Peyer's patch (tissue), 4 donors: ENCODE data around the gene PGS1. TPM values are rescaled to one million over a fixed set of nuclear protein-coding genes. Genes with fewer than 3 reads are reported as not detected.

Experiments used
- DNase-seq, 3 donors: peaks; one replicate each; pipeline ENCODE4 v3.0.0-alpha.2; 2017 to 2019
- H3K27ac ChIP-seq, 4 donors: fragments of 200-600 bp; sonication (generic); one replicate each; pipeline ENCODE4 v1.5.1; 2016 to 2019
- H3K27me3 ChIP-seq, 2 donors: fragments of 200-600 bp; sonication (generic); one replicate each; pipeline ENCODE4 v1.5.1; 2019
- H3K36me3 ChIP-seq, 3 donors: fragments of 200-600 bp; sonication (generic); one replicate each; pipeline ENCODE4 v1.5.1; 2016 to 2019
- H3K4me1 ChIP-seq, 4 donors: fragments of 200-600 bp; sonication (generic); one replicate each; pipeline ENCODE4 v1.5.1; 2016 to 2019
- H3K4me3 ChIP-seq, 4 donors: fragments of 200-600 bp; sonication (generic); 1 replicate in 3 of 4; 2 replicates in 1 of 4; pipeline ENCODE4 v1.5.1; 2016 to 2019; ENCODE audit warnings: mild to moderate bottlenecking in 1 of 4
- H3K9me3 ChIP-seq, 4 donors: fragments of 200-600 bp; sonication (generic); one replicate each; pipeline ENCODE4 v1.5.1; 2016 to 2019; ENCODE audit warnings: mild to moderate bottlenecking in 1 of 4
- POLR2A ChIP-seq, 2 donors: fragments of 450-650 bp; IDR thresholded peaks; one replicate each; pipeline ENCODE4 v1.5.1; 2017; ENCODE audit warnings: antibody characterized with exemption in 2 of 2, mild to moderate bottlenecking in 2 of 2, moderate library complexity in 2 of 2
- total RNA-seq, 4 donors: library from RNA; depleted of rRNA; stranded (reverse); fragments of >200 nt; gene quantifications; one replicate each; pipeline ENCODE4 v1.1.0, GENCODE V29; 2016
- TF ChIP-seq, protein P1 (sequence below), 6 experiments: fragments of 450-650 bp in 4 of 6; fragments of 200-600 bp in 2 of 6; sonication (generic) in 1 of 6; IDR thresholded peaks; one replicate each; pipeline ENCODE4 v1.5.1; 2017 to 2019; ENCODE audit warnings: antibody characterized with exemption in 6 of 6, mild to moderate bottlenecking in 3 of 6, moderate library complexity in 1 of 6

PGS1 gene
- total RNA-seq, 4 donors from 2014 or later = 32.4 to 149 (median 116) TPM

DNA sequence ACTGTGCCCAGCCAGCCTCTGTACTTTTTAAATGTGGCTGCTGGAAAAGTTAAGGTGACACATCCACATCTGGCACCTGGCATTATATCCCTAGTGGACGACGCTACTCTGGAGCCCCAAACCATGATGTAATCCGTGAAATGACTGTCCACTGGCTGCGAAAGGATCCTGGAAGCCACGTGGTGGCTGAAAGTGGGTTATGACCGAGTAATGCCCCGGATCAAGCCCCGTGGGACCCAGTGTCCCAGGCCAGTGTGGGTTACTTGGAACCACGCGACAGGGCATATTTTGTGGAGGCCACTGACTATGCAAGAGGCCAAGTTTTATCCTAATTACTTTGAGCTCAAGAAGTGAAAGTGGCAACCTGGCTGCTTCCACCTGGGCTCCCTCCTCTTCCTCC, 79.6 kb downstream of the PGS1 start:
- no peaks in the 10 kb centered on the region for H3K9me3 ChIP-seq
- H3K36me3 ChIP-seq = no peaks in the 10 kb centered on the region
- no peaks in the 10 kb centered on the region for H3K4me1 ChIP-seq
- TF ChIP-seq POLR2A (IDR thresholded peaks at IDR 0.05) = no peak
- TF ChIP-seq, protein P1, sequence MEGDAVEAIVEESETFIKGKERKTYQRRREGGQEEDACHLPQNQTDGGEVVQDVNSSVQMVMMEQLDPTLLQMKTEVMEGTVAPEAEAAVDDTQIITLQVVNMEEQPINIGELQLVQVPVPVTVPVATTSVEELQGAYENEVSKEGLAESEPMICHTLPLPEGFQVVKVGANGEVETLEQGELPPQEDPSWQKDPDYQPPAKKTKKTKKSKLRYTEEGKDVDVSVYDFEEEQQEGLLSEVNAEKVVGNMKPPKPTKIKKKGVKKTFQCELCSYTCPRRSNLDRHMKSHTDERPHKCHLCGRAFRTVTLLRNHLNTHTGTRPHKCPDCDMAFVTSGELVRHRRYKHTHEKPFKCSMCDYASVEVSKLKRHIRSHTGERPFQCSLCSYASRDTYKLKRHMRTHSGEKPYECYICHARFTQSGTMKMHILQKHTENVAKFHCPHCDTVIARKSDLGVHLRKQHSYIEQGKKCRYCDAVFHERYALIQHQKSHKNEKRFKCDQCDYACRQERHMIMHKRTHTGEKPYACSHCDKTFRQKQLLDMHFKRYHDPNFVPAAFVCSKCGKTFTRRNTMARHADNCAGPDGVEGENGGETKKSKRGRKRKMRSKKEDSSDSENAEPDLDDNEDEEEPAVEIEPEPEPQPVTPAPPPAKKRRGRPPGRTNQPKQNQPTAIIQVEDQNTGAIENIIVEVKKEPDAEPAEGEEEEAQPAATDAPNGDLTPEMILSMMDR (IDR thresholded peaks at IDR 0.05) = no peak
- no peak overlapping the region for H3K4me3 ChIP-seq
- DNase-seq = no peak
- H3K27me3 ChIP-seq = no peaks in the 10 kb centered on the region
- H3K27ac ChIP-seq = no peak overlapping the region

DNA sequence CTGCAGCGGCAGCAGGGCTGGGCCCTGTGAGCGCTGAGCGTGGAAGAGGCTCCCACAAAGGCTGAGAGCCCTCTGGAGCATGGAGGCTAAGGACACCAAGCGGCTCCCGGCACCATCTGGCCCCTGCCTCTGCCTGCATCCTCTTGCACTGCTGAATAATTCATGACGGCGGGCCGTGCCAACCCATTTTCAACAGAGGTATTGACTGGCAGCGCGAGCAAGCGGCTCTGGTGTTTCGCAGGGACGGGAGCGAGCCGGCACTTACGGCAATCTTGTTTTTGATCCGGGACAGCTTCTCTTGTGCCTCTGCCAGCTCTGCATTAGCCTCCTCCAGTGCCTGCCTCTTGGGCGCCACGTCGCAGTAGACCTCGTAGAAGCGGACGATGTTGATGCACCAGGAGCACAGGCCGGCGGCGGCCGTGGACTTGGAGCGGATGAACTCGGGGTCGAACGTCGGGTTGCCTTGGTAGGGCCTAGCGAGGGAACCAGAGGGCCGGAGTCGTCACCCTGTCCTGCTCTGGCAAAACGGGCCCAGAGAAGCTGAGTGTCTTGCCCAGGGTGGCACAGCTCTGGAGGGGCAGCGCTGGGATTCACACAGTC, 80.4 kb downstream of the PGS1 start:
- H3K36me3 ChIP-seq = no peaks in the 10 kb centered on the region
- TF ChIP-seq, protein P1 (IDR thresholded peaks at IDR 0.05) = no peak
- TF ChIP-seq POLR2A (IDR thresholded peaks at IDR 0.05) = no peak
- no peak overlapping the region for H3K4me3 ChIP-seq

DNA sequence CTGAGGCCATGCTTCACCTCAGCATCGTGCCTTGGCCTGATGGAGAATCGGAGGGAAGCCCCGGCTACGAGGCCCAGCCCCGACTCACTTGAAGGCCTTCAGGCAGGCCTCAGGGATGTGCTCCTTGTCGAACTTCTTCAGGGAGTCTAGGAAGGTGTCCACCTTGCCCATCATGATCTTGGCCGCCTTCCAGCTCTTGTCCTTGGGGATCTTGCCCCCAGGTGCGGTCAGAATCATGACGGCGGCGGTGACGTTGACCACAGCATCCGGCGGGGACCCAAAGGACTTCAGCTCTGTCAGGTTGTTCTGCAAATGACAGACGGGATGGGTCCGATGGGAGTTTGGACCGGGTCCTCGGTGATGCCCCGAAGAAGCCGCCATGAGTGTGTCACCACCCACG, 81.2 kb downstream of the PGS1 start:
- TF ChIP-seq, protein P1 (IDR thresholded peaks at IDR 0.05) = no peak
- TF ChIP-seq POLR2A (IDR thresholded peaks at IDR 0.05) = no peak
- Histone ChIP-seq H3K4me1 (no peaks in the 10 kb centered on the region), H3K4me3 (no peak overlapping the region), H3K27me3 (no peaks in the 10 kb centered on the region), H3K9me3 (no peaks in the 10 kb centered on the region), H3K27ac (no peak overlapping the region), H3K36me3 (no peaks in the 10 kb centered on the region)
- DNase-seq = no peak

More for the DNA sequence above, 80.4 kb downstream of the PGS1 start:
- H3K27me3 ChIP-seq = no peaks in the 10 kb centered on the region
- no peak for DNase-seq
- H3K4me1 ChIP-seq = no peaks in the 10 kb centered on the region
- H3K9me3 ChIP-seq = no peaks in the 10 kb centered on the region
- H3K27ac ChIP-seq = no peak overlapping the region

DNA sequence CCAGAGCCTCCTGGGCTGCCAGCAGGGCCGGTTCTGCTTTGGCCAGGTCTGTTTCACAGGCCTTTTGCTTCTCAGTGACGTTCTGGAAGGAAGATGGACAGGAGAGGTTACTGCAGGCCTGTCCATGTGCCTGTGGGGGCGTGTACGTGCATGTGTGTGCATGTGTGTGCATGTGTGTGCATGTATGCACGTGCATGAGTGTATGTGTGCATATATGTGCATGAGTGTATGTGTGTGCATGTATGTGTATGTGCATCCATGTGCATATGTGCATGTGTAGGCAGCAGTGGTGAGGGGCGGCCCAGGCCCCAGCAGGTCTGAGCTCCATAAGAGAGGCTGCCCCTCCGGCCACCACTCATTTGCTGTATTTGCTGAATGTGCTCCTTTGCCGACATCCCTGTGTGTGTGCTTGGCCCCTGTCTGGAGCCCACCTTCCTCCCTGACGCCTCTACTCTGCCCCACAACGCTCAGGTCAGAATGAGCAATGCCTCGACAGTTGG, 81.8 kb downstream of the PGS1 start:
- Histone ChIP-seq H3K27me3 (no peaks in the 10 kb centered on the region), H3K36me3 (no peaks in the 10 kb centered on the region), H3K4me3 (no peak overlapping the region), H3K27ac (no peak overlapping the region), H3K4me1 (no peaks in the 10 kb centered on the region), H3K9me3 (no peaks in the 10 kb centered on the region)
- no peak for TF ChIP-seq POLR2A (IDR thresholded peaks at IDR 0.05)
- TF ChIP-seq, protein P1 (IDR thresholded peaks at IDR 0.05) = no peak
- no peak for DNase-seq

DNA sequence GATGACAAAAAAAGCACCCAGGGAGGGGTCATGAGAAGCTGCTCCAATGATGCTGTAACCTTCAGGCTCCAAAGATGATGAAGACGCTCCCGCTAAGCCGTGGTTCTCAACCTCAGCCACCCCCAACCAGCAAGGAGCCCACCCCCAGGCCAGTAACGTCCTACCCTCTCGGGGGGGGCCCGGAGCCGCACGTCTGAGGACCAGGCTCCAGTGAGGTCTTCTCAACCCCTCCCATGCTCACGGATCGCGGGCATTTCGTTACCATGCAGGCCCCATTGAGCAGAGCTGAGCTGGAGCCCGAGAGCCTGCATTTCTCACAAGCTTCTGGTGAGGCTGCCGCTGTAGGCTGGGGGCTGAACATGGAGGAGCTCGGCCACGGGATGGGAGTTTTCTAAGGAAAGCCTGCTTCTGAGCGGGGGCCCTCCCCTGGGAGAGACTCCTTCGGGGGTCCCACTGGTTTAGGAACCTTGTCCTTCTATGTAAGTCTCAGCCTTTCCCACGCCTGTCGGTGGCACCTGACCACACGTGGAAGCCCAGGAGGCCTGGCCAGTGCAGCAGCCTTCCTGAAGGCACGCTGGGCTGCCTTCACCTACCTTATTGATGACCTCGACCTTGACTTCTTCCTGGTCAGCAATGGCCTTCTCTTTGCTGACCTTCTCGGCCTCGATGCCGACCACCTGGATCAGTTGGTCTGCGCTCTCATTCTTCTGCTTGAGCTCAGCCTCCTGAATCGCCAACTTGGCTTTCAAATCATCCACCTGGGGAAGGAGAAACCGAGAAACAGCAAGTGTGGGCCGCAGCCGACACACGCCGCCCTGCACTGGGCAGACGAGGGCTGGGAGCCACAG, 82.7 kb downstream of the PGS1 start:
- DNase-seq = no peak
- Histone ChIP-seq H3K27me3 (no peaks in the 10 kb centered on the region), H3K9me3 (no peaks in the 10 kb centered on the region), H3K4me1 (no peaks in the 10 kb centered on the region), H3K27ac (no peak overlapping the region), H3K4me3 (no peak overlapping the region), H3K36me3 (no peaks in the 10 kb centered on the region)
- TF ChIP-seq, protein P1 (IDR thresholded peaks at IDR 0.05) = no peak
- TF ChIP-seq POLR2A (IDR thresholded peaks at IDR 0.05) = no peak
